Gastrocnemius medialis (tissue), 4 donors: Measurements from ENCODE around the gene NPAS3.

Experiments
- CTCF ChIP-seq, 5 experiments: fragments of 450-650 bp in 3 of 5; fragments of 200-600 bp in 2 of 5; sonication (generic) in 2 of 5; IDR thresholded peaks in 4 of 5; conservative IDR thresholded peaks in 1 of 5; 1 replicate in 4 of 5; 2 replicates in 1 of 5; pipeline ENCODE4 v1.5.1; 2016 to 2019; ENCODE audit warnings: antibody characterized with exemption in 5 of 5, mild to moderate bottlenecking in 3 of 5, moderate library complexity in 3 of 5
- POLR2A ChIP-seq, 2 donors: fragments of 450-650 bp; IDR thresholded peaks; one replicate each; pipeline ENCODE4 v1.6.1; 2017; ENCODE audit warnings: antibody characterized with exemption in 2 of 2, mild to moderate bottlenecking in 2 of 2, moderate library complexity in 2 of 2

GRCh38 chr14:33356181-33356580 lies 417.5 kb downstream of the NPAS3 start:
- no peak for TF ChIP-seq CTCF (IDR thresholded peaks at IDR 0.05 in 4 of 5, conservative IDR thresholded peaks at IDR 0.05 in 1 of 5)
- TF ChIP-seq POLR2A (IDR thresholded peaks at IDR 0.05) = no peak
